GM21423 (cell line): Measurements from ENCODE around the gene ATP2B2.

ENCODE experiments used
- ATAC-seq: cut with Tn5 transposase; IDR thresholded peaks from one replicate; pipeline ENCODE4 v1.9.1; 2021; ENCODE audit warnings: mild to moderate bottlenecking, moderate library complexity; ENCODE audit not compliant: unreplicated experiment

Gene ATP2B2

GRCh38 chr3:10495614-10496013, 9.8 kb downstream of the ATP2B2 start:
- no peak for ATAC-seq

- ATAC-seq: no peak
These were observed 10.4 kb downstream of the ATP2B2 start for GRCh38 chr3:10495003-10495402.

- ATAC-seq: no peak
These were observed 11.2 kb downstream of the ATP2B2 start for GRCh38 chr3:10494180-10494579.

GRCh38 chr3:10493202-10493589, 12.2 kb downstream of the ATP2B2 start:
- no peak for ATAC-seq

- ATAC-seq: no peak
These were observed 12.8 kb downstream of the ATP2B2 start for GRCh38 chr3:10492364-10493201.

GRCh38 chr3:10489746-10490483, 15.5 kb downstream of the ATP2B2 start:
- ATAC-seq: no peak

- ATAC-seq: no peak
These were observed 17.3 kb downstream of the ATP2B2 start for GRCh38 chr3:10487988-10488633.

GRCh38 chr3:10485806-10486205, 19.6 kb downstream of the ATP2B2 start:
- ATAC-seq: no peak

- ATAC-seq: no peak
These were observed 20.0 kb downstream of the ATP2B2 start for GRCh38 chr3:10485380-10485779.

- no peak for ATAC-seq
These were observed 20.7 kb downstream of the ATP2B2 start for GRCh38 chr3:10484709-10485108.

- no peak for ATAC-seq
These were observed 21.6 kb downstream of the ATP2B2 start for GRCh38 chr3:10483686-10484345.

- ATAC-seq: no peak
These were observed 22.1 kb downstream of the ATP2B2 start for GRCh38 chr3:10483364-10483675.

- ATAC-seq: no peak
These were observed 22.6 kb downstream of the ATP2B2 start for GRCh38 chr3:10482631-10483363.

GRCh38 chr3:10480871-10481378, 24.5 kb downstream of the ATP2B2 start:
- ATAC-seq: no peak

GRCh38 chr3:10479311-10479710, 26.1 kb downstream of the ATP2B2 start:
- no peak for ATAC-seq

- ATAC-seq: no peak
These were observed 29.4 kb downstream of the ATP2B2 start for GRCh38 chr3:10475983-10476382.

GRCh38 chr3:10474847-10475246, 30.5 kb downstream of the ATP2B2 start:
- no peak for ATAC-seq

- ATAC-seq: no peak
These were observed 31.1 kb downstream of the ATP2B2 start for GRCh38 chr3:10474275-10474646.

GRCh38 chr3:10473581-10474274, 31.7 kb downstream of the ATP2B2 start:
- ATAC-seq: no peak

- no peak for ATAC-seq
These were observed 32.4 kb downstream of the ATP2B2 start for GRCh38 chr3:10472877-10473440.
